GM12872 (cell line): ENCODE data around the gene CELF6.

Source experiments
- TF ChIP-seq, protein P1 (sequence below): IDR thresholded peaks from 3 replicates; pipeline ENCODE4 v1.5.1; 2011; ENCODE audit warnings: low read depth, mild to moderate bottlenecking, low read length, moderate library complexity; ENCODE audit not compliant: insufficient read depth

CELF6 gene

DNA sequence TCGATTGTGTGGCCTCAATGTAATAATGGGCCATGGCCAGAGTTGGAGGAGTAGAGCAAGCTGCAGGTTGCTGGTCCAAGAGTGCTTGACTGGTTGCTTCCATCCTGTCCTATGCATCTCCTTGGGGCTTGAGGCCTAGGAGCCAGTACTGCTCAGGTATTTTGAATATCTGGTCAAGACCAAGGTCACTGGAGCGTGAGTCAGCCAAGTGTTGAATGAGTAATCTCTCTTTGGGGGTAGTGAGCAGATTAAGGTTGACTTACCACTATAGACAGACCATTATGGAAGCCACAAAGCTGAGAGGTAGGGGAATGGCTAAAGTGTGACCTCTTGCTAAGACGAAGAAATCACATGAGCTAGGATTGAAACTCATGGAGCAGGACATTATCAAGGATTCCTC lies 38.2 kb downstream of the CELF6 start:
- TF ChIP-seq, protein P1, sequence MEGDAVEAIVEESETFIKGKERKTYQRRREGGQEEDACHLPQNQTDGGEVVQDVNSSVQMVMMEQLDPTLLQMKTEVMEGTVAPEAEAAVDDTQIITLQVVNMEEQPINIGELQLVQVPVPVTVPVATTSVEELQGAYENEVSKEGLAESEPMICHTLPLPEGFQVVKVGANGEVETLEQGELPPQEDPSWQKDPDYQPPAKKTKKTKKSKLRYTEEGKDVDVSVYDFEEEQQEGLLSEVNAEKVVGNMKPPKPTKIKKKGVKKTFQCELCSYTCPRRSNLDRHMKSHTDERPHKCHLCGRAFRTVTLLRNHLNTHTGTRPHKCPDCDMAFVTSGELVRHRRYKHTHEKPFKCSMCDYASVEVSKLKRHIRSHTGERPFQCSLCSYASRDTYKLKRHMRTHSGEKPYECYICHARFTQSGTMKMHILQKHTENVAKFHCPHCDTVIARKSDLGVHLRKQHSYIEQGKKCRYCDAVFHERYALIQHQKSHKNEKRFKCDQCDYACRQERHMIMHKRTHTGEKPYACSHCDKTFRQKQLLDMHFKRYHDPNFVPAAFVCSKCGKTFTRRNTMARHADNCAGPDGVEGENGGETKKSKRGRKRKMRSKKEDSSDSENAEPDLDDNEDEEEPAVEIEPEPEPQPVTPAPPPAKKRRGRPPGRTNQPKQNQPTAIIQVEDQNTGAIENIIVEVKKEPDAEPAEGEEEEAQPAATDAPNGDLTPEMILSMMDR, result no peak

DNA sequence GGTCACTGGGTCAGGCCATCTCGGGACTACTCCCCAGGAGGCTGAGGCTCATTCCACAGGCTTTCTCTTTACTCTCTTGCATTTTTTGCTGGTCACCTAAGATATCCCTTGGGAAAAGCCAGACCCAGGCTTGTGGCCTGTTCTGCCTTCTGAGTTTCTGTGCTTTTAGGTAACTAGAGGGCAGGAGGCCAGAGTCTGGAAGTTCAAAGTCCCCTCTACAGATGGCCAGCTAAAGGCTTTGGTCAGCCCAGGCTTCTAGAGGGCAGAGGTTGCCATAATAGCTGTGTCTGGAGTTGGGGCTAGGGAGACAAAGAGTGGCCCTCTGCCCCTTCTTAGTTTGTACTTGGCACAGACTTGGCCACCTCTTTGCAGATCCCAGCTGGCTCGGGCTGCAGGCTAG lies 39.2 kb downstream of the CELF6 start:
- TF ChIP-seq, protein P1, result no peak

DNA sequence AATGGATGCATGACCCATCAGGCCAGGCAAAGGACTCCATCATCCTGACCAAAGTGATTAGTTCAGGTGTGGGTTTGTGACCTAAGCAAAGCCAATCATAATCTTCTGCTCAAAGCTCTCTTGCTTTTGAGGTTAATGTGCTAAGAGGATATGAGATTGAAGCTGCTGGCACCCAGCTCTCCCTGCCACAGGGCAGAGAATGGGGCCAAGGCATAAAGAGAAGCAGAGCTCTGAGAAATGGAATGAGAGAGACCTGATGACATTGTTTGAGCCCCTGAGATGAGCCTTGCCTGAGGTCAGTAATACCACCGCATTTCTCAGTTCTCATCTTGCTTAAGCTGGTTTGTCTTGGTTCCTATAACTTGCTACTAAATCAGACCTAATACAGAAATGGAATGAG lies 41.2 kb downstream of the CELF6 start:
- TF ChIP-seq, protein P1, result no peak

DNA sequence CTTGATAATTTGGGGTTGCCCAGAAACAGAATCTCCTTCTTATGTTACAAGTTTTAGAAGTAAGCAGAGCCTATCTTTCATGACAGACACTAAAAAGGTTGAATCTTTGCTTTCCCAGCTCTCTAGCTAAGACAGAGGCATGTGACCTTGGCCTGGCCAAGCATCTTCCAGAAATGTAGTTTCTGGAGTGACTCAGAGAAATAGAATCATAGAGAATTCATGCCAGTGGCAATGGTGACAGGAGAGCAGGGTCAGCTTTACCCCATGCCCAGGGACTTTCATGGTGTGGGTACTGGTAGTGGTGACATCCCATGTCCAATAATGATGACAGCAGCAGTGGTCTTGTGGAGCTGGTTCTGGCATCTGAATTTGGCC lies 43.6 kb downstream of the CELF6 start:
- TF ChIP-seq, protein P1, result no peak

DNA sequence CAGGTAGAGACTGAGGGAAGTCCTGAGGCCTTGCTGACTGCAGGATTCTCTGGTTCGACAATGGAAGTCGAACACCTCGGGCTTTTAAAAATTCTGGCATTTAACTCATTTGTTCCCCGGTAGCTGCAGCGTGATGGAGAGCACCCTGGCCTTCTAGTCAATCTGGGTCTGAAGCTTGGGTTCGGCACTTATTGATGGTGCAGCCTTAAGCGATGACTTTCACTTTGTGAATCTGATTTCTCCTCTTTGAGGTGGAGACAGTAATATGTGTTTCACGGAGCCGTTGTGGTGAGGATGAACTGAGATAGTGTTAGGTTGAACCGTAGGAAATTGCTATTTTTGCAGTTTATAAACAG lies 47.0 kb downstream of the CELF6 start:
- TF ChIP-seq, protein P1, result no peak

DNA sequence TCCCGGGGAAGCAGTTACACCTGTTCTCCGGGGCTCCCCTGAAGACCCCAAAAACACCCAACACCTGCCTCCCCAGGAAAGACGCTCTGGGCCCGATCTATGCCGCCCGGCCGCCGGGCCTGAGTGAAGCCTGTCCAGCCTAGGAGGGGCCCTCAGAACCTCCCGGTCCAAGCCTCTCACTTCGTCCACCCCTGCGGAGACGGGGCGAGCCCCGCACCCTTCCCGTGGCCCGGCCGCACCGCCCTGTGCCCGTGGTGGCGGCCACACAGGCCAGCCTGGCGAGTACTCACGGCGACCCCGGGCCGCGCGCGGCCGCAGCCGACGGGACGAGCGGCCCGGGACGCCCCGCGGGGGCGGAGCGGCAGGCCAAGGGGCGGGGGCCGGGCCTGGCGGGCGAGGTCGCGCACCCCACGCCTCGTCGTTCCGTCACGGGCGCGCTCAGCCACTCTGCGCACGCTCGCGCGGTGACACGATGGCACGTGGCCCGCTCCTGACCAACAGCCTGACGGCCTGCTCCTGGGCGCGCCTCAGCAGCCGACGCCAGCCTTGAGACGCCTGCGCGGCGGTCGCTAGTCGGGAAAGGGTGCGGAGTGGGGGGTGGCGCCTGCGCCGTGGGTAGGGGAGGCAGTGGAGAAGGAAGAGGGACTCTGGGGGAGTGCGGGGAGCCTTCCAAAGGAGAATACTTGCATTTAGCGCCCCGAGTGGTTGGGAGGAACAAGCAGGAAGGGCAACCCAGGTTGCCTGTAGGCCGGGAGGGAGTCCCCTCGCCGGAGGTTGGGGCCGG lies 47.6 kb downstream of the CELF6 start, which contains the start of gene PARP6:
Gene PARP6 (minus strand): TSS at position 342 of the 784 bp plus-strand sequence. CDS start 5,077 bp downstream, outside the sequence.
- TF ChIP-seq, protein P1, result peak; percentile 69

DNA sequence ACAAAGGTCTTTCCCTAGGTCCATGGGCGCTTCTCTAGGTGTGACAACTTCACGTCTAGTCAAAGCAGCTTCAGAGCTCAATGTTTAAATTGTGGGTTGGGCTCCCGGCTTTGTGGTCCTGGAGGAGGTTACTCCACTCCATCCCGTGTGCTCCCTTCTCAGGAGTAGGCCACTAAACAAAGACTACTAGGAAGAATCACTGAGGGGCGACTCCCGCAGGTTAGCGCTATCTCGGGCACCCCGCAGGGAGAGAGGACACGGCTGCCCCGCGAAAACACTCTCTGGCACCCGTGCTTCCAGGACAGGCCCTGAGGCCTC lies 48.1 kb downstream of the CELF6 start:
- TF ChIP-seq, protein P1, result no peak
